K562 (cell line): Measurements from ENCODE around the gene MOB3B. TPM values are rescaled to one million over a fixed set of nuclear protein-coding genes. Genes with fewer than 3 reads are reported as not detected.

Experiments used
- ATAC-seq: fragments of 200-7000 bp; cut with Tn5 transposase; 3 replicates; pipeline ENCODE4 v1.9.1; 2020; ENCODE audit warnings: moderate library complexity
- BruUV-seq: library from RNA; stranded (reverse); fragments of 400-500 nt; replicated peaks from 2 replicates; lab custom pipeline; 2021; lab: Mats Ljungman, UMichigan
- CTCF ChIA-PET: fragments of 300-600 bp; formaldehyde crosslinking; extraction: SDS; loops from one replicate; lab custom pipeline; 2021; ENCODE audit warnings: low intra/inter-chr PET ratio; lab: Yijun Ruan, JAX
- POLR2A ChIA-PET: fragments of 300-600, 350-650 bp; sonication (Branson Sonifier 250); formaldehyde crosslinking; extraction: SDS; loops from one replicate; lab custom pipeline; 2021; ENCODE audit warnings: antibody characterized with exemption, inconsistent platforms; lab: Yijun Ruan, JAX
- DNase-seq, 4 experiments: peaks; one replicate each; pipeline versions ENCODE4 v3.0.0 to v3.0.0-alpha.2; 2011 to 2018; ENCODE audit warnings: low spot score in 3 of 4, mixed read lengths in 3 of 4; ENCODE audit errors: extremely low read depth in 1 of 4
- FAIRE-seq: peaks from 2 replicates; lab custom pipeline; 2011; peaks lifted over from hg19 to GRCh38; lab: Jason Lieb, UNC
- H2AFZ ChIP-seq: 2 replicates; pipeline ENCODE4 v1.6.0; 2011; ENCODE audit warnings: low read depth, low read length, control low read depth, inconsistent platforms
- H3K27ac ChIP-seq: fragments of 200-600 bp; 3 replicates; pipeline ENCODE4 v1.8.0; 2011; ENCODE audit warnings: low read depth, mild to moderate bottlenecking, control low read depth, inconsistent platforms, low read length, moderate library complexity, mixed read lengths; ENCODE audit errors: extremely low read depth
- H3K27me3 ChIP-seq, 2 experiments: fragments of 300-600 bp in 1 of 2; 2 replicates in 1 of 2; 3 replicates in 1 of 2; pipeline versions ENCODE4 v1.6.0 to v1.8.0; 2011; ENCODE audit warnings: inconsistent platforms in 2 of 2, low read length in 2 of 2, mild to moderate bottlenecking in 1 of 2, mixed read lengths in 1 of 2, moderate library complexity in 1 of 2; ENCODE audit not compliant: control insufficient read depth in 2 of 2, insufficient read depth in 2 of 2
- H3K36me3 ChIP-seq: fragments of 300-600 bp; 3 replicates; pipeline ENCODE4 v1.8.0; 2011; ENCODE audit warnings: mild to moderate bottlenecking, low read length, inconsistent platforms; ENCODE audit not compliant: control insufficient read depth, insufficient read depth
- H3K4me1 ChIP-seq, 2 experiments: fragments of 200-600 bp in 1 of 2; replicated peaks in 1 of 2; 2 replicates in 1 of 2; 3 replicates in 1 of 2; pipeline versions ENCODE4 v1.5.1 to v1.8.0; 2011; ENCODE audit warnings: inconsistent platforms in 2 of 2, low read length in 2 of 2, mild to moderate bottlenecking in 1 of 2, mixed read lengths in 1 of 2, moderate library complexity in 1 of 2; ENCODE audit not compliant: control insufficient read depth in 2 of 2, insufficient read depth in 2 of 2
- H3K4me2 ChIP-seq: 2 replicates; pipeline ENCODE4 v1.6.1; 2011; ENCODE audit warnings: low read length, control low read depth, inconsistent platforms, mixed read lengths; ENCODE audit not compliant: insufficient read depth
- H3K4me3 ChIP-seq: fragments of 200-600 bp; sonication (generic), shearing (Covaris generic); 2 replicates; pipeline ENCODE4 v1.5.1; 2016; ENCODE audit warnings: control low read depth, inconsistent platforms
- H3K79me2 ChIP-seq: fragments of 200-600 bp; 3 replicates; pipeline ENCODE4 v1.8.0; 2011; ENCODE audit warnings: low read length, inconsistent platforms; ENCODE audit not compliant: control insufficient read depth, insufficient read depth
- H3K9ac ChIP-seq, 2 experiments: 2 replicates each; pipeline versions ENCODE4 v1.6.0 to v1.6.1; 2011; ENCODE audit warnings: low read depth in 2 of 2, low read length in 2 of 2, control low read depth in 1 of 2, inconsistent platforms in 1 of 2, mild to moderate bottlenecking in 1 of 2, mixed read lengths in 1 of 2; ENCODE audit not compliant: insufficient read depth in 1 of 2
- H3K9me1 ChIP-seq: one replicate; pipeline ENCODE4 v1.6.0; 2011; ENCODE audit warnings: inconsistent platforms, mild to moderate bottlenecking, low read length, moderate library complexity; ENCODE audit not compliant: control insufficient read depth, insufficient read depth
- H3K9me3 ChIP-seq: replicated peaks from 2 replicates; pipeline ENCODE4 v1.5.1; 2011; ENCODE audit warnings: low read depth, low read length, inconsistent platforms; ENCODE audit not compliant: control insufficient read depth, insufficient read depth
- H4K20me1 ChIP-seq: replicated peaks from 2 replicates; pipeline ENCODE4 v1.6.1; 2011; ENCODE audit warnings: low read length, inconsistent platforms, mixed read lengths; ENCODE audit not compliant: control insufficient read depth, insufficient read depth
- C11orf30 ChIP-seq: fragments of 450-650 bp; IDR thresholded peaks from 2 replicates; pipeline ENCODE4 v1.6.1; 2016; ENCODE audit warnings: low read depth, mild to moderate bottlenecking
- ELF4 ChIP-seq: fragments of 450-650 bp; formaldehyde crosslinking; IDR thresholded peaks from 2 replicates; pipeline ENCODE4 v1.4.0; 2022; ENCODE audit warnings: missing genetic modification characterization
- TEAD1 ChIP-seq, 2 experiments: fragments of 450-650 bp in 1 of 2; sonication (generic) in 1 of 2; formaldehyde crosslinking; IDR thresholded peaks; 2 replicates each; pipeline versions ENCODE4 v1.4.0 to v1.8.0; 2020 to 2022; ENCODE audit warnings: mild to moderate bottlenecking in 2 of 2, missing genetic modification reagents in 1 of 2
- THAP7 ChIP-seq: fragments of 250-450 bp; sonication (Bioruptor Pico); IDR thresholded peaks from 2 replicates; pipeline ENCODE4 v1.5.0; 2021
- YY1 ChIP-seq, 3 experiments: IDR thresholded peaks; 2 replicates each; pipeline ENCODE4 v1.6.1; 2011; ENCODE audit warnings: low read length in 2 of 3, mild to moderate bottlenecking in 2 of 3, moderate library complexity in 2 of 3, borderline replicate concordance in 1 of 3, control low read depth in 1 of 3, low read depth in 1 of 3; ENCODE audit not compliant: insufficient read depth in 3 of 3, insufficient replicate concordance in 2 of 3, control insufficient read depth in 1 of 3, insufficient read length in 1 of 3; ENCODE audit errors: extremely low read depth in 1 of 3
- ZNF175 ChIP-seq: fragments of 200-800 bp; sonication (Bioruptor generic); IDR thresholded peaks from 2 replicates; pipeline ENCODE4 v1.6.1; 2016; ENCODE audit warnings: low read depth, mild to moderate bottlenecking, missing genetic modification characterization, missing compliant biosample characterization
- ZNF766 ChIP-seq: fragments of 200-800 bp; sonication (Bioruptor generic); conservative IDR thresholded peaks from 2 replicates; pipeline ENCODE4 v1.6.1; 2016; ENCODE audit warnings: missing genetic modification characterization, missing compliant biosample characterization
- WGBS: fragments of 100-300 bp; shearing (Covaris generic); methylation state at CpG from one replicate; pipeline ENCODE4 v1.1.6; 2016; ENCODE audit warnings: low coverage, mixed read lengths; ENCODE audit not compliant: insufficient coverage; ENCODE audit errors: missing lambda C conversion rate; 5-methylcytosine and 5-hydroxymethylcytosine counted together
- in situ Hi-C: fragments of 300-500 bp; cut with MboI; formaldehyde crosslinking; loops from 4 replicates; pipeline ENCODE4 v1.15.0; 2018; ENCODE audit warnings: inconsistent platforms, mixed read lengths
- intact Hi-C: fragments of 100-400 bp; cut with micrococcal nuclease; formaldehyde crosslinking; loops from 2 replicates; pipeline ENCODE4 v1.14.2; 2022
- polyA plus RNA-seq, 8 experiments: library from polyadenylated mRNA; depleted of rRNA in 4 of 8; stranded (reverse) in 5 of 8; unstranded in 3 of 8; fragments of >200 nt; fragmentation: Nextera tagmentation in 2 of 8; fragmentation: Illumina TruSeq in 1 of 8; extraction: Ambion mirVana in 2 of 8; extraction: Trizol in 1 of 8; gene quantifications; 2 replicates each; pipeline versions ENCODE4 v1.2.1 to v1.2.3, GENCODE V29; 2011 to 2014; ENCODE audit warnings: inconsistent platforms in 1 of 8, missing spikeins in 1 of 8
- total RNA-seq, 7 experiments: library from RNA; depleted of rRNA in 6 of 7; stranded (reverse); fragments of >200 nt in 6 of 7; fragmentation: Illumina TruSeq in 2 of 7; extraction: Trizol in 2 of 7; gene quantifications; 2 replicates each; pipeline versions ENCODE4 v1.2.1 to v1.2.3, GENCODE V29; 2011 to 2021; ENCODE audit warnings: low replicate concordance in 1 of 7
- TF ChIP-seq, protein P1 (sequence below): sonication (generic); IDR thresholded peaks from 2 replicates; pipeline ENCODE4 v1.6.1; 2016

The MOB3B gene
- total and polyA plus RNA-seq, 9 of the 15 experiments (the other 6 are each of a cell fraction or from before 2014, with no cell fraction given) = 3.6 to 12.8 (median 7.2) TPM

- TF ChIP-seq TEAD1 (CRISPR knock-in tag; IDR thresholded peaks at IDR 0.05) (no peak), ZNF766 (CRISPR knock-in tag) (no peak), YY1 (IDR thresholded peaks at IDR 0.05; ENCODE audit: borderline replicate concordance in 1 of 3, control insufficient read depth in 1 of 3, extremely low read depth in 1 of 3, insufficient read depth in 3 of 3, insufficient read length in 1 of 3, insufficient replicate concordance in 2 of 3, low read depth in 1 of 3, low read length in 2 of 3) (no peak), THAP7 (CRISPR knock-in tag) (no peak), ZNF175 (CRISPR knock-in tag) (no peak), C11orf30 (no peak), ELF4 (CRISPR knock-in tag) (no peak)
- TF ChIP-seq, protein P1, sequence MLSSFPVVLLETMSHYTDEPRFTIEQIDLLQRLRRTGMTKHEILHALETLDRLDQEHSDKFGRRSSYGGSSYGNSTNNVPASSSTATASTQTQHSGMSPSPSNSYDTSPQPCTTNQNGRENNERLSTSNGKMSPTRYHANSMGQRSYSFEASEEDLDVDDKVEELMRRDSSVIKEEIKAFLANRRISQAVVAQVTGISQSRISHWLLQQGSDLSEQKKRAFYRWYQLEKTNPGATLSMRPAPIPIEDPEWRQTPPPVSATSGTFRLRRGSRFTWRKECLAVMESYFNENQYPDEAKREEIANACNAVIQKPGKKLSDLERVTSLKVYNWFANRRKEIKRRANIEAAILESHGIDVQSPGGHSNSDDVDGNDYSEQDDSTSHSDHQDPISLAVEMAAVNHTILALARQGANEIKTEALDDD = no peak
- DNase-seq = no peak
- Histone ChIP-seq H4K20me1 (no peaks in the 10 kb centered on the region), H3K9me3 (no peaks in the 10 kb centered on the region), H3K79me2 (peaks cover 72% of the 10 kb centered on the region), H2AFZ (no peak overlapping the region), H3K4me2 (no peak overlapping the region), H3K27ac (no peak overlapping the region), H3K36me3 (0 out of 3 replicates have a peak, but pooled peaks cover 5% of the 10 kb centered on the region), H3K9ac (no peak overlapping the region), H3K4me3 (no peak overlapping the region), H3K9me1 (no peaks in the 10 kb centered on the region), H3K4me1 (peaks cover 0 to 2% of the 10 kb centered on the region in 2 experiments; a peak in 2 of 5 replicates), H3K27me3 (no peaks in the 10 kb centered on the region)
- ChIA-PET CTCF (no interaction called here), POLR2A (no interaction called here)
- intact Hi-C loops (loop anchor here (10.0 kb wide), 1 partner anchor 112 kb away; no protein-coding TSS in a partner anchor), in situ Hi-C loops (no loop called here)
- 48% methylated on average over 4 of the region's 5 CpGs for WGBS
- no peak for FAIRE-seq
- peak; percentile 66 for ATAC-seq
- BruUV-seq = no TSS peak
These were observed 82.5 kb downstream of the MOB3B start for GRCh38 chr9:27447031-27447683.
